Measurements from ENCODE around the gene MME. TPM values are rescaled to one million over a fixed set of nuclear protein-coding genes. Genes with fewer than 3 reads are reported as not detected.

Gene MME
- total and polyA plus RNA-seq, 2 of the 8 experiments (the other 6 are each of a cell fraction or from before 2014, with no cell fraction given) = 5.0 to 39.6 TPM

GRCh38 chr3:155227141-155227540 lies 147.0 kb downstream of the MME start:
- Histone ChIP-seq H3K27me3 (replicated peaks in 1 of 4; ENCODE audit: control insufficient read depth in 3 of 4, extremely low read depth in 1 of 4, insufficient read depth in 3 of 4, low read length in 3 of 4) (no peaks in the 10 kb centered on the region), H2BK120ac (replicated peaks; ENCODE audit: low read depth, low read length) (no peak overlapping the region), H2AFZ (ENCODE audit: low read length) (no peak overlapping the region), H3K18ac (ENCODE audit: extremely low read depth, low read length) (no peak overlapping the region), H3K23ac (ENCODE audit: insufficient read length) (no peak overlapping the region), H4K91ac (replicated peaks; ENCODE audit: insufficient read length, low read length) (no peak overlapping the region), H3K79me2 (ENCODE audit: control insufficient read depth in 1 of 2, insufficient read depth in 2 of 2, low read length in 2 of 2) (no peaks in the 10 kb centered on the region), H3K4ac (replicated peaks; ENCODE audit: insufficient read length, low read depth, low read length) (no peak overlapping the region), H2BK20ac (ENCODE audit: low read length) (no peak overlapping the region), H2AK5ac (ENCODE audit: low read depth, low read length) (no peak overlapping the region), H4K8ac (ENCODE audit: extremely low read depth, insufficient read depth, low read length) (no peak overlapping the region), H4K5ac (ENCODE audit: insufficient read length, low read depth, low read length) (no peak overlapping the region), H3K9ac (replicated peaks in 1 of 4; ENCODE audit: extremely low read depth in 1 of 4, low read depth in 3 of 4, low read length in 3 of 4) (no peak overlapping the region), H4K20me1 (replicated peaks in 1 of 2; ENCODE audit: control insufficient read depth in 1 of 2, insufficient read depth in 2 of 2, low read length in 2 of 2) (no peaks in the 10 kb centered on the region), H3K23me2 (ENCODE audit: low read depth, low read length) (no peaks in the 10 kb centered on the region), H3K56ac (replicated peaks; ENCODE audit: insufficient read length, low read depth, low read length) (no peak overlapping the region), H3K4me1 (replicated peaks in 1 of 4; ENCODE audit: control insufficient read depth in 3 of 4, insufficient read depth in 4 of 4, low read length in 3 of 4) (no peaks in the 10 kb centered on the region), H3K27ac (ENCODE audit: low read depth, low read length) (no peak overlapping the region), H3K4me2 (ENCODE audit: insufficient read depth in 1 of 2, low read depth in 2 of 2, low read length in 2 of 2) (no peak overlapping the region), H2BK12ac (ENCODE audit: low read depth, low read length) (no peak overlapping the region), H3K36me3 (ENCODE audit: control insufficient read depth in 2 of 4, insufficient read depth in 4 of 4, low read length in 3 of 4) (no peaks in the 10 kb centered on the region), H3K9me3 (ENCODE audit: insufficient read depth in 2 of 2, low read depth in 1 of 2, low read length in 1 of 2) (no peaks in the 10 kb centered on the region), H3K14ac (ENCODE audit: insufficient read length) (no peak overlapping the region), H3K4me3 (ENCODE audit: extremely low read depth in 1 of 4, insufficient read depth in 2 of 4, low read depth in 3 of 4, low read length in 4 of 4) (no peak overlapping the region), H2BK15ac (ENCODE audit: low read length) (no peak overlapping the region), H3K79me1 (ENCODE audit: low read depth, low read length) (no peaks in the 10 kb centered on the region), H2BK5ac (ENCODE audit: low read depth, low read length) (no peak overlapping the region)
- ChIA-PET CTCF (ENCODE audit: partially characterized antibody) (no interaction called here), POLR2A (ENCODE audit: partially characterized antibody) (no interaction called here)
- FAIRE-seq (no peak), DNase-seq (ENCODE audit: low read depth in 1 of 2, low spot score in 2 of 2) (no peak)
- WGBS, 2 experiments (ENCODE audit: extremely low coverage in 1 of 2, insufficient coverage in 1 of 2, insufficient read length in 1 of 2, insufficient replicate concordance in 2 of 2, low coverage in 1 of 2, low lambda C conversion rate in 2 of 2, missing lambda C conversion rate in 1 of 2) = 88% methylated on average over 3 of the region's 3 CpGs; no CpG with 5 or more reads in 1 of the 2 experiments
- TF ChIP-seq POLR2AphosphoS5 (IDR thresholded peaks at IDR 0.05; ENCODE audit: low read depth, low read length) (no peak), BACH1 (IDR thresholded peaks at IDR 0.05; ENCODE audit: low read length) (no peak), BRCA1 (IDR thresholded peaks at IDR 0.05; ENCODE audit: low read depth, low read length) (no peak), USF2 (IDR thresholded peaks at IDR 0.05; ENCODE audit: low read length) (no peak), MAFK (IDR thresholded peaks at IDR 0.05; ENCODE audit: low read depth, low read length) (no peak), ATF2 (IDR thresholded peaks at IDR 0.05; ENCODE audit: low read length) (no peak)

All from H1 (cell line).